DMS153 treated with DMSO at 0.1 percent for 48 hours (cell line): ENCODE data around the gene FRMPD3.

Source experiments
- DNase-seq: peaks from one replicate; lab custom pipeline; 2025; ENCODE audit not compliant: unreplicated experiment; lab: John Stamatoyannopoulos, UW

Gene FRMPD3

DNA sequence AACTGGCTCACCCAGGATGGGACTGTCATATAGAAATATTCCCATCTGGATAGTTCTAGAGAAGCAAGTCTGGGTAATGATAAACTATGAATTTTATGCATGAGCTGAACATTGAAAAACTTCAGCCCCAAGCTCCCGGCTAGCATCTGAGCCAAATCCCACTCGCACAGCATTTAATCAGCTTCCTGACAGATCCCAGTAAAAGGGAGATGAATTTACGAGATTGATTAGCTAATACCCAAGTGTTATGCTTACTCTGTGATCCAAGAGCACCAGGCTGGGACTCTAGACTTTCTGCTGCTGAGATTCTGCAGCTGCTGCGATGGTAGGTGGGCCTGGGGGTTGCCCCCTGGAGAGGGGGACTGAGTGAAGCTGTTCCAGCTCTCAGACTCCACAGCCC lies 28.0 kb downstream of the FRMPD3 start:
- DNase-seq = no peak

DNA sequence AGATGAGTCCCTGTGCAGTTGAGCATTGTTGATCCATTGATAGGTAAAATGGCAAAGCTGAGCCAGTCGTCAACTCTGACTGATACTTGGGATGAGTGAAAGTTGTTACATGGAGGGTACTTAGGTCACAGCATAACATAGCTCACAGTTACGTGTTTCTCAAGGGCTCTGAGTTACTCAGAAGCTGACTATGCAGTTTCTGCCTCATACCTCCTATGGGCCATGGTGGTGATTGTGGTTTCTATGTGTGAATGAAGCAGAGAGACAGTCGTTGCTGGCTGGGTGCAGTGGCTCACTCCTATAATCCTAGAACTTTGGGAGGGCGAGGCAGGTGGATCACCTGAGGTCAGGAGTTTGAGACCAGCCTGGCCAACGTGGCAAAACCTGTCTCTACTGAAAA lies 30.8 kb downstream of the FRMPD3 start:
- no peak for DNase-seq

DNA sequence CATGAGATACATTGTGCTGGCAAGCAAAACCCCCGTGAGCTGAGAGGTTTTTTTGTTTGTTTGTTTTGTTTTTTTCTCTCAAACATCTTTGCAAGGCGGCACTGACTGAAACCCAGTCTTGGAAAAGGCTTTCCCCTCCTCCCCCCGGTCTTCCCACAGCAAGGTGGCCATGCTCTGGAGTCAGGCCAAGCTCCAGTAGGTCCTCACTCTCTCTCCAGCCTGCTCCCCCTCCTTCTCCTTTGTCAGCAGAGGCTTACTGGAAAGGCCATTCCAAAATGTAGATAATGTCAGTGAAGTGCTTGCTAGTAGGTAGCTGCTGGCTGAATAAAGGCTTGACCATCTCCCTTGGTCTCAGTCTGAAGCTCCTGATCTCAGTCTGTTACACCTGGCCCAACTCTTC lies 32.6 kb downstream of the FRMPD3 start:
- DNase-seq = no peak

- DNase-seq = no peak
These were observed 34.7 kb downstream of the FRMPD3 start for GRCh38 chrX:107484002-107484726.

DNA sequence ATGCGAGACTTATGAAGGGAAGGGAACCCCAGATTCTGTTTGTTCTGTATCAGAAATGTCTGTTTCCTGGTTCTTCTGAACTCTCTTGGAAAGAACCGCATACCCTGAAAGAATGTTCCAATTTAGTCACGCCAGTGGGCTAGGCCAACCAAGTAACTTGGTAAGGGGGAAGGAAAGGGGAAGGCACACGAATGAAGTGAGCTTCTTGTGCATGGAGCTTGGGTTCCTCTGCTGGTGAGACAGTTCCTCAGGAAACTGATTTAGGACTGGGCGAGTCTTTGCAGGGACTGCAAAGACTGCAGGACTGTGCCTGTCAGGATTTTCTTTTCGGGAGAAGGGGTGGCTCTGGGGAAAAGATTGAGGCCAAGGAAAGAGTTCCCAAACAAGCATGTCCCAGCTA lies 35.6 kb downstream of the FRMPD3 start:
- no peak for DNase-seq

- no peak for DNase-seq
These were observed 43.7 kb downstream of the FRMPD3 start for GRCh38 chrX:107493141-107493540.

GRCh38 chrX:107496786-107497185 lies 47.3 kb downstream of the FRMPD3 start:
- no peak for DNase-seq
